ENCODE data around the gene SNX25.

GRCh38 chr4:185202984-185203485 lies 6.4 kb upstream of the SNX25 start:
- TF ChIP-seq TAF1 (IDR thresholded peaks at IDR 0.05; ENCODE audit: low read depth) (no peak), EP300 (conservative IDR thresholded peaks at IDR 0.05; ENCODE audit: poor library complexity, severe bottlenecking) (no peak), CTCF (IDR thresholded peaks at IDR 0.05; ENCODE audit: poor library complexity, severe bottlenecking) (no peak), RAD21 (conservative IDR thresholded peaks at IDR 0.05) (no peak), REST (IDR thresholded peaks at IDR 0.05; ENCODE audit: borderline replicate concordance) (no peak), EZH2 (IDR thresholded peaks at IDR 0.05; ENCODE audit: borderline replicate concordance, insufficient read depth, low read length, poor library complexity, severe bottlenecking) (no peak), SMC3 (conservative IDR thresholded peaks at IDR 0.05; ENCODE audit: poor library complexity) (no peak), POLR2AphosphoS5 (IDR thresholded peaks at IDR 0.05) (no peak), MXI1 (conservative IDR thresholded peaks at IDR 0.05; ENCODE audit: poor library complexity, severe bottlenecking) (no peak)

Data from neural cell (in vitro differentiated cells).